Stimulated activated CD4-positive, alpha-beta T cell treated with anti-CD3 and anti-CD28 coated beads, Interleukin-12 subunit alpha, Interleukin-12 subunit beta, amount 100 ng/mL, for 24 hours (primary cell): ENCODE results near the gene NPPA.
"Not testable (repeated sequence)": the region's sequence is repeated elsewhere in the genome, so short reads cannot be mapped to it uniquely, and the experiment has no call there.

ENCODE experiments used
- DNase-seq, 2 experiments: peaks; one replicate each; pipeline ENCODE4 v3.0.0-alpha.2; 2020; ENCODE audit warnings: low read depth in 2 of 2

NPPA gene

DNA sequence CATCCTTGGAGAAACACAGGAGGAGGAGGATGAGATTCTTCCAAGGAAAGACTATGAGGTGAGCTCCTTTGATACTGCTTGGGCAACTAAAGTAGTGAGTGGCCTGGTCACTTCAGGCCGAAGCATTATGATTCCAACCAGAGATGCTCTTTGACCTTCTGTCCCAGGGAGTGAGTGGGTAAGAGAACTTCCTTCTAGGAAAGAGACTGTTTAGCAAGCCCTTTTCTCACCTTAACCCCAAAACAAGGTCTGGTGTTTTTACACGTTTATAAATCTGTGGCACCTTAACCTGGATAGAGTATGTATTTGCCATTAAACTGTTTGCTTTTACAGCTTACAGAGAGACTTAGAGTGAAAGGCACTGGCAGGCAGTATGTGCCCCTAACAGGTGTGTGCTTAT lies 40.5 kb downstream of the NPPA start:
- DNase-seq: no peak

DNA sequence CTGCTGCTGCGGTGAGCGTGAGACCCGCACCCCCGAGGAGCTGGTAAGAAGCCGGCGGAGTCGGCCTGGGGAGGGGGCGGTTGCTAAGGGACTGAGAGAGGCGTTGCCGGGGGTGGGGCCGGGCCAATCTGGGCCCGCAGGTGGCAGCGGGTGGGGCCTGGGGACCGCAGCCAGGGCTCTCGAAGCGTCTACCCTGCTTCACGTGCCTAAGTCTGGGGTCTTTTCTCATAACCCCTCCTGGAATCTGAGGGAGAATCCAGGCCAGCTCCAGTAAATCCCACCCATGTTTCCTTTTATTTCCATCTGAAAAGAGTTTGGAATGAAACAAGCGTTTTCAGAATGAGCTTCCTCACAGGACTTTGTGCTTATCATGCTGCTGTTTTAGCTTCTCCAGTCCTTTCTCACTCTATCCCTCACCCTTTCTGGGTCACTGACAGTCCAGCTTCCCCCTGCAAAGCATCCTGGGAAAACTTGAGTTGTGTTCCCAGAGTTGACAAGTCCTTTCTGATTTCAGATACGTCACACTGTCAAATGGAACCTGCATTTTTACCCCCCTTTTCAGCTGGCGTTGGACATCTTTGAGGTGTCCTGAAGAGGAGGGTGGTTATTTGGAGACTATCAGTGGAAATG lies 41.2 kb downstream of the NPPA start:
- DNase-seq: no peak

GRCh38 chr1:11805422-11806306 lies 41.9 kb downstream of the NPPA start, which contains the start of the genes CLCN6 and MTHFR:
Gene CLCN6 (plus strand): TSS chr1:11806191. CDS start chr1:11806263, 72 bp downstream.
Gene MTHFR (minus strand): TSS chr1:11805964. CDS start chr1:11803116, 2,848 bp downstream.
- DNase-seq: peak; percentile 95 to 99

GRCh38 chr1:11804666-11805421 lies 42.7 kb downstream of the NPPA start:
- peak in 1 of 2 experiments; percentile 19 for DNase-seq

- not testable (repeated sequence) for DNase-seq
These were observed 43.5 kb downstream of the NPPA start for GRCh38 chr1:11803924-11804665.

GRCh38 chr1:11802973-11803885 lies 44.4 kb downstream of the NPPA start:
- DNase-seq: peak; percentile 52 to 72

GRCh38 chr1:11802616-11802972 lies 45.0 kb downstream of the NPPA start:
- no peak for DNase-seq

- no peak for DNase-seq
These were observed 46.7 kb downstream of the NPPA start for GRCh38 chr1:11800756-11801433.

GRCh38 chr1:11800391-11800755 lies 47.2 kb downstream of the NPPA start:
- no peak for DNase-seq

GRCh38 chr1:11799896-11800295 lies 47.7 kb downstream of the NPPA start:
- no peak for DNase-seq

- no peak for DNase-seq
These were observed 48.5 kb downstream of the NPPA start for GRCh38 chr1:11799099-11799498.

DNA sequence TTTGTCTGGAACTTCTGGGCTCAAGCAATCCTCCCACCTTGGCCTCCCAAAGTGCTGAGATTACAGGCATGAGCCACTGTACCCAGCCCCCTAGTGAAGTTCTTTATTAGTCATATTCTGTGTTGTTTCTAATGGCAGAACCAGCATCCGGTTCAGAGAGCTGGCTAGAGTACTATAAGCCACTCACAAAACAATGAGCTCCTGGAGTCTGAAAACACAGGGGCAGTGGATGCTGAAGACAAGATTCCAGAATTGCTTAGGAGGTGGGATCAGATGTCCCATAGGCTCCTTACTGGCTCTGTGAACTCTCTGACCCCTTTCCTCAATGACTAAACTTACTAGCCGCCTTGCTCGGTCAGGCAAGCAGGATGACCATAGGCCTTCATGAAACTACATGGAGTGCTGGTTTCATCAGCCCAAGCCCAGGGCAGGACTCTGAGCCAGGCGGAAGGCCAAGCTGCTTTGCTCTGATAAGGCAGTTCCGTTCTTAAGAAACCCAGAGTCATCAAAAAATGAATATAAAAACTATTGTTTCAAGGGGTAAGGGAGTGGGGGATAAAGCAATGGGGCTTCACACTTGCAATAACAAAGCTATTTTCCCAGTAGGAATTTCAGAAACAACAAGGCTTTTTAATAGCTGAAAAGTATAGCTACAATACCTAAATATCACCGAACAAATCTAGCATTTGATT lies 49.9 kb downstream of the NPPA start:
- DNase-seq: no peak

DNA sequence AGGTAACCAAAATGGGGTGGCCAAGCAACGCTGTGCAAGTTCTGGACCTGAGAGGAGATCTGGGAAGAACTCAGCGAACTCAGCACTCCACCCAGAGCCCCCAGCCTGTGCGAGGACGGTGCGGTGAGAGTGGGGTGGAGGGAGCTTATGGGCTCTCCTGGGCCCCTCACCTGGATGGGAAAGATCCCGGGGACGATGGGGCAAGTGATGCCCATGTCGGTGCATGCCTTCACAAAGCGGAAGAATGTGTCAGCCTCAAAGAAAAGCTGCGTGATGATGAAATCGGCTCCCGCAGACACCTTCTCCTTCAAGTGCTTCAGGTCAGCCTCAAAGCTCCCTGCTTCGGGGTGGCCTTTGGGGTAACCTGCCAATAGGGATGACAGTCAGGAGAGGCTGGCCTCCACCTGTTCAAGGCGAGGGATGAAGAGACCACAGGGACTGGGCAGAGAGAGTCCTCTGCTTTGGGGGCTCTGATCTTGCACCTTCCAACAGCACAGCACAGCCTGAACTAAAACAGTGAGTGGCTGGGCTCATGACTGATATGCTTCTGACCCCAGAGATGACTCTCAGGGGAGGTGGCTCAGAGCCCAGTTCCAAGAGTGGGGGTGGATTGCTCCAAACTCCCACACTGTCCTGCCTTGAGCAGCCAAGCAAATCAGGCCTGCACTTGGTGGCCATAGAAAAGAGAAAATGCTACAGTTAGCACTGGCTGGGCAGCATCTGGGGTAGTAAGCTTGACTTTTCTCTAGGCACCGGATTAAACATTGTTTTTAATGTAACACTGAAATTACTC lies 51.4 kb downstream of the NPPA start:
- no peak for DNase-seq
